ENCODE results near the gene HSD11B1.

HSD11B1 gene

DNA sequence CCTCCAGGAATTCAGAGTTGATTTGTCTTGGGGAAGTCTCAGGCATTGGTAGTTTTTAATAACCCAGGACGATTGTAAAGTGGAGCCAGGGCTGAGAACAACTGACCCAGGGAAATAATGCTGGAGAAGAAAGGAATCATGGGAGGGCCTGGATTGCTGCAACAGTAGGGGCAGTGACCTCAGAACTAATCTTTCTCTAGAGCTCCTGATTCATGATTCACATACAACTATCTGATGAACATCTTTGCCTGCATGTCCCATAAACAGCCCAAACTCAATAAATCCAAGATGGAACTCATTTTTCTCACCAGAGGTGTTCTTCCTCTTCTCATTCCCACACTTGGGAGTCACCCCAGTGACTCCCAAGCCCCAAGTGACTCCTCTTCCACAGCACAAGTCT, 37.5 kb upstream of the HSD11B1 start:
- DNase-seq (ENCODE audit: extremely low read depth, low read depth), result no peak
- TF ChIP-seq, protein P1, sequence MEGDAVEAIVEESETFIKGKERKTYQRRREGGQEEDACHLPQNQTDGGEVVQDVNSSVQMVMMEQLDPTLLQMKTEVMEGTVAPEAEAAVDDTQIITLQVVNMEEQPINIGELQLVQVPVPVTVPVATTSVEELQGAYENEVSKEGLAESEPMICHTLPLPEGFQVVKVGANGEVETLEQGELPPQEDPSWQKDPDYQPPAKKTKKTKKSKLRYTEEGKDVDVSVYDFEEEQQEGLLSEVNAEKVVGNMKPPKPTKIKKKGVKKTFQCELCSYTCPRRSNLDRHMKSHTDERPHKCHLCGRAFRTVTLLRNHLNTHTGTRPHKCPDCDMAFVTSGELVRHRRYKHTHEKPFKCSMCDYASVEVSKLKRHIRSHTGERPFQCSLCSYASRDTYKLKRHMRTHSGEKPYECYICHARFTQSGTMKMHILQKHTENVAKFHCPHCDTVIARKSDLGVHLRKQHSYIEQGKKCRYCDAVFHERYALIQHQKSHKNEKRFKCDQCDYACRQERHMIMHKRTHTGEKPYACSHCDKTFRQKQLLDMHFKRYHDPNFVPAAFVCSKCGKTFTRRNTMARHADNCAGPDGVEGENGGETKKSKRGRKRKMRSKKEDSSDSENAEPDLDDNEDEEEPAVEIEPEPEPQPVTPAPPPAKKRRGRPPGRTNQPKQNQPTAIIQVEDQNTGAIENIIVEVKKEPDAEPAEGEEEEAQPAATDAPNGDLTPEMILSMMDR (IDR thresholded peaks at IDR 0.05; ENCODE audit: low read depth, low read length), result no peak

DNA sequence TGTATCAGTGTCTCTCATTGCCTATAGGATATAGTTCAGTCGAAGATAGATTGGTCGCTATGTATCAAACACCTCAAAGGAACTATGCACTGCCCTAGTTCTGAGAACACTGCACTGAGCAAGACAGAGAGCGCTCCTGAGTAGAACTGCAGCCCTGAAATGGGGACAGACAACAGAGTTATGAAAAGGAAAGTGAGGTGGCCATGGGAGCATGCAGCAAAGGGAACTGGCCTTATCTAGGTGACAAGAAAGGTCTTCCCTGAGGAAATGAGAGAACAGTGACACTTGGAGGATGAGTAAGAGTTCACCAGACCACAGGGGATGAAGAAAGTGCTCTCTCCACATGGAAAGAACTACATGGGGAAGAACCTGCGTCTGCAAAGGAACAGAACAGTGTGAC, 36.9 kb upstream of the HSD11B1 start:
- DNase-seq (ENCODE audit: extremely low read depth, low read depth), result no peak
- TF ChIP-seq, protein P1 (IDR thresholded peaks at IDR 0.05; ENCODE audit: low read depth, low read length), result no peak

DNA sequence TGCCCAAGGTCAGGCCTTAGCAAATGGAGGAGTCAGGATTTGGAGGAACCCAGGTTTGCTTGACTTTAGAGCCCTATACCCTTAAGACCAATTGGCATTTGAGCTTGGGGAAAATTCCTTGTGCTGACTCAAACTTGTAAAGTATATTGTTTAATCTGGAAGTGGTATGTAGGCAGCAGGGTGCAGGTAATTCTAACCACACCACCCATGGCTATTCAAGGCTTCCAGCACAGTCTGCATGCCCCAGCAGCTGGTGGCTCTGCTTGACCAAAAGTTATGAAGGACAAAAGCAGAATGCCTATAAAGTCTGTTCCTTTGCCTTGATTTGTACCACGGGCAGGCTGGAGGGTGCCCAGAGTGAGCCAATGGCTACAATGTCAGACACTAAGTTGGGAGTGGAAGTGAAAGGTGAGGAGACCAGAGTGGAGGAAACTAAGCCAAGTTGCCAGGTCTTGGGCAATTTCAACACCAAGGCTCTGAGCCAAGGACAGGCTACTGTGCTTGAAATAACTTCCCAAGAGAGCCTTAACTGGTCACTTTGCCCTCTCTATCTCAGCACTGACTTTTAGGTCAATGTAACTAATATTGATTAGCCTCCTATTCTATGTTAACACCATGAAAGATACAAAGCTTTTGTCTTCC, 34.1 kb upstream of the HSD11B1 start:
- TF ChIP-seq, protein P1 (IDR thresholded peaks at IDR 0.05; ENCODE audit: low read depth, low read length), result no peak
- no peak for DNase-seq (ENCODE audit: extremely low read depth, low read depth)

DNA sequence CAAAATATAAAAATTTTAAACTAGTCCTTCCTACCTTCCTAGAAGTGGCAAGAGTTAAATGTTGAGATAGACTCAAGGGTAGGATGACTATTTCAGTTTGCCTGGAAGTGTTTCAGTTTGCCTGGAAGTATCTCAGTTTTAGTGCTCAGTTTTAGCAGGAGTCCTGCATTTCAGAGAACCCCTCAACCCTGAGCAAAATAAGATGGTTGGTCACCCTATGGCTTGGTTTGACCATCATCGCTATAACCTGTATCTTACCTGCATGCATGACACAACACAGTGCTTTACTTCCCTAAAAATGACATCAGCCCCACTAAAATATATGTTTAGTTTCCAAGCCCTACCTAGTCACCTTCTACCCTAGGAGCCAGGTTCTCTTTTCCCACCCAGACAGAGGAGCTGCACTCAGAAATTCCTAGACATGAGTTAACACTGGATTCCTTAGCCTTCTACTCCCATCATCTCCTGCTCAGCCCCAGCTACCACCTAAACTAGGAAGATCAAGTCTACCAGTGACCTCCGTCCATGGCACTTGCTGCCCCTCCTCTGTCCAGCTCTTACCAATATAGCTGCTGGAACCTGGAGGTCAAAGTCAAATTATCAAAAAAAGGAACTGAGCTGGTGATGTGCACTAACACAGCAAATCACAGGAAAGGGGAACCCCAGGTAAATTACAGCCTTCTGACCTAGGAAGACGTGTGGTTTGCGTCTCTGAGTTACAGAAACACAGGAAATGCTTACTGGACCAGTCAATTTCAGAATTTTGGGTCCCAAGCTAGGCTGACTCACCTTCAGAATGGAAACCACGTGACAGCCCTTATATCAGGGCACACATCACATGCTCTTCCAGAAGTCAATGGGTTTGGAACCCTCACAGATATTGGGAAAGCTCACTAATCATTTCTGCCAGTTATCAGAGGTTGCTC, 31.7 kb upstream of the HSD11B1 start:
- no peak for DNase-seq (ENCODE audit: extremely low read depth, low read depth)
- TF ChIP-seq, protein P1 (IDR thresholded peaks at IDR 0.05; ENCODE audit: low read depth, low read length), result no peak

DNA sequence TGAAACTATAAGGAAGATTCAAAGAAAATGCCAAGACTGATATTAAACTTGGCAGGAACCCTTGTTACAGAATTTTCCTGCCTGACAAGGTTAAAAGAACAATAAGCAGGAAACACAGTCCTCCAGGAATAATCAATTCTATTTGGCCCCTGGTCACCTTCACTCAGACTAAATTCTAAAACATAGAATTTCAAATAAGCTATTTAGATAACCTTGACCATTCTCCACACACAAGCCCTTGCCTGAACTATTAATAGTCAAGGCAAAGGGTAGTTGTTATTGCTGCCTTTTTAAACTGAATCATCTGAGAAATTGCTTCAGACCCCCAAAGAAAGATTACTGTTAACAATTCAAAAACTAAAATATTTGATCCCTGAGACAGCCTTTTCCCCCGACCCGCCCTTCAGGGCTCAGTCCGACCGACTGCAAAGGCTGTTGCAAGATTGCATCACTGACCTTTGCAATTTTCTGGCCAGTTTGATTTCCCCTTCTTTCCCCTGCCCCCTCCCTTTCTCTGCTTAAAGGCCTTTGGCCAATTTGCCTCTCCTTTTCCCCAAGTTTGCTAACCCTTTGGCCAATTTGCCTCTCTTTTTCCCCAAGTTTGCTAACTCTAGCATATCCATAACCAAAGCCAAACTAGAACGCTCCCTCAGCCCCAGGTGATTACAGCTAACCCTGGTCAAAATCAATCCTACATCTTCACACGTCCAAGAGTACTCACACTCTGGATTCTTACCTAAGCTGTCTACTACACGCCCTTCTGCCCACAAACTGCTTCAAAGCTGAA, 30.8 kb upstream of the HSD11B1 start:
- TF ChIP-seq, protein P1 (IDR thresholded peaks at IDR 0.05; ENCODE audit: low read depth, low read length), result no peak
- DNase-seq (ENCODE audit: extremely low read depth, low read depth), result peak; percentile 46

DNA sequence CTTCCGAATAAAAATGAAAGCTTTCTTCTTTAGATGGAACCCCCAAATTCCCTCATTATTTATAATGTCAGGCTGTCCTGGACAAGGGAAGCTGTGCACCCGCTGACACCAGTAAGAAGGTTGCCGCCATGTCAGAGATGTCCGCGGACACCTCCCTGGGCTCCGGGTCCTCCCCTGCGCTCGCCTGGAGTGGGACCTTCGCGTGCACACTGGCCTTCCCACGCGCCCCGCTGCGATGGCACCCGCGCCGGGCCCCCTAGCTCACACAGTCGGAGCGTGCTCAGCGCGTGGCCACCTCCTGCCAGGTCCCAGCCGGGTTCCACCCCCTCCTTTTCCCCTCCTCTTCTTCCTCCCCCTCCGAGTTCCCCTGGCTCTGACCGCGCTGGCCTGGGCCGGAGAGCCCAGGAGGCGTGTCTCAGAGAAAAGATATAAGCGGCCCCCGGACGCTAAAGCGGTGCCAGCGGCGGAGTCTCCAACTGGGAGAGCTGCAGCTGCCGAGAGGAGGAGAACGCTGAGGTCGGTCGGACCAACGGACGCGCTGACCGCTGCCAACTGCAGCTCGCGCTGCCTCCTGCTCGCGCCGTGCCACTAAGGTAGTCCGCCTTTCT, 29.6 kb upstream of the HSD11B1 start, which contains the start of gene G0S2:
Gene G0S2 (plus strand): TSS at position 456 of the 608 bp plus-strand sequence. CDS start 273 bp downstream, outside the sequence.
- DNase-seq (ENCODE audit: extremely low read depth, low read depth), result no peak
- TF ChIP-seq, protein P1 (IDR thresholded peaks at IDR 0.05; ENCODE audit: low read depth, low read length), result no peak
